ENCODE measurements around the gene EIF3A.

DNA sequence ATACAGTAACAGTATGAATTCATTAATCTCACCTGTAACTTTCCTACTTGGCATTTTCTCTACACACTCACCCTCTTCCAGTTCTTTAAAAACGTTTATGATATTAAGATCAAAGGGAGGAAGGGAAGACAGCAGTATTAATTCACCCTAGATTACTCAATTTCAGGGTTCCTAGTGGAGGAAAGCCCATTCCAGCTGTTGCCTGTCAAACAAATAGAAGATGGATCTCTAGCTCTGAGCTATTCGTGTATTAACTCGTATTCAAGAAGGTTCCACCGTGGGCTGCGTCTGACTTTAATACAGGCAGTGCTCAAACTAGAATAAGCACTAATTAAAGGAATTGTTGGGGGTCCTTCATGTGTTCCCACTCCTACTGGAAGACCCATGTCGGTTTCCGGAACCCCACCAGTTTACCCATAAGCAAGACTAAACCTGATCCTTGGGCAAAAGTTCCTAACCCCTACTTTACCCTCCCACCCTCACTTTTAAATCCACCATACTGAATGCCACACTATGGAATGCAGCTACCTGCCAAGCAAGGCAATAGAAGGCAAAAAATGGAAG is 49.0 kb downstream of the EIF3A start:
- TF ChIP-seq TAF1 (IDR thresholded peaks at IDR 0.05; ENCODE audit: low read depth, low read length), result no peak
- TF ChIP-seq POLR2A (IDR thresholded peaks at IDR 0.05; ENCODE audit: low read depth, low read length), result peak; percentile 11; the same call in 1 of the 2 replicates
- no peak for TF ChIP-seq PAX5 (IDR thresholded peaks at IDR 0.05; ENCODE audit: insufficient read depth, low read length, severe bottlenecking)
- no peak for TF ChIP-seq POLR2AphosphoS5 (IDR thresholded peaks at IDR 0.05; ENCODE audit: low read depth, low read length)
- TF ChIP-seq POU2F2 (IDR thresholded peaks at IDR 0.05; ENCODE audit: low read depth, low read length), result no peak
- no peak for TF ChIP-seq SPI1 (IDR thresholded peaks at IDR 0.05; ENCODE audit: low read depth, low read length)
